Stimulated activated CD8-positive, alpha-beta memory T cell treated with anti-CD3 and anti-CD28 coated beads, Interleukin-12 subunit alpha, Interleukin-12 subunit beta, amount 100 ng/mL, for 24 hours (primary cell): ENCODE results near the gene SLIT3.

ENCODE experiments used
- DNase-seq: peaks from one replicate; pipeline ENCODE4 v3.0.0-alpha.2; 2020; ENCODE audit errors: extremely low read depth

SLIT3 gene

GRCh38 chr5:168740092-168740800 lies 560.7 kb downstream of the SLIT3 start:
- DNase-seq: no peak

GRCh38 chr5:168737066-168737465 lies 563.9 kb downstream of the SLIT3 start:
- no peak for DNase-seq

- DNase-seq: no peak
Observed at GRCh38 chr5:168736281-168736831, 564.6 kb downstream of the SLIT3 start.

- DNase-seq: no peak
Observed at GRCh38 chr5:168734620-168735300, 566.2 kb downstream of the SLIT3 start.

GRCh38 chr5:168734119-168734518 lies 566.8 kb downstream of the SLIT3 start:
- DNase-seq: no peak

- no peak for DNase-seq
Observed at GRCh38 chr5:168728546-168729211, 572.3 kb downstream of the SLIT3 start.

GRCh38 chr5:168727547-168727946 lies 573.4 kb downstream of the SLIT3 start:
- DNase-seq: no peak

- no peak for DNase-seq
Observed at GRCh38 chr5:168726342-168726741, 574.6 kb downstream of the SLIT3 start.

- no peak for DNase-seq
Observed at GRCh38 chr5:168724227-168724626, 576.7 kb downstream of the SLIT3 start.

GRCh38 chr5:168723037-168723436 lies 577.9 kb downstream of the SLIT3 start:
- DNase-seq: no peak

GRCh38 chr5:168721966-168722365 lies 579.0 kb downstream of the SLIT3 start:
- DNase-seq: no peak

GRCh38 chr5:168721002-168721753 lies 579.8 kb downstream of the SLIT3 start:
- no peak for DNase-seq

GRCh38 chr5:168720575-168720974 lies 580.4 kb downstream of the SLIT3 start:
- DNase-seq: no peak

- DNase-seq: no peak
Observed at GRCh38 chr5:168714046-168714445, 586.9 kb downstream of the SLIT3 start.

- DNase-seq: no peak
Observed at GRCh38 chr5:168713051-168713450, 587.9 kb downstream of the SLIT3 start.

GRCh38 chr5:168712280-168712924 lies 588.5 kb downstream of the SLIT3 start:
- no peak for DNase-seq

GRCh38 chr5:168710706-168711105 lies 590.2 kb downstream of the SLIT3 start:
- no peak for DNase-seq

GRCh38 chr5:168707716-168708695 lies 592.9 kb downstream of the SLIT3 start:
- no peak for DNase-seq

- no peak for DNase-seq
Observed at GRCh38 chr5:168706655-168707069, 594.3 kb downstream of the SLIT3 start.

GRCh38 chr5:168705321-168705720 lies 595.6 kb downstream of the SLIT3 start:
- DNase-seq: no peak
